ENCODE measurements around the gene DNM2.

Gene DNM2

GRCh38 chr19:10683582-10683981 is 34.3 kb upstream of the DNM2 start:
- peaks cover 30 to 100% (median 89%) of the 10 kb centered on the region in 4 experiments for H3K36me3 ChIP-seq (ENCODE audit: control insufficient read depth in 4 of 4, insufficient read depth in 4 of 4, low read length in 3 of 4)
- H3K9me3 ChIP-seq (ENCODE audit: control extremely low read depth in 1 of 5, control insufficient read depth in 4 of 5, insufficient read depth in 2 of 5, low read depth in 1 of 5, low read length in 4 of 5), result no peaks in the 10 kb centered on the region
- no peaks in the 10 kb centered on the region for H3K4me1 ChIP-seq (ENCODE audit: control extremely low read depth in 1 of 4, control insufficient read depth in 4 of 4, insufficient read depth in 4 of 4, low read length in 3 of 4)
- H3K27ac ChIP-seq (ENCODE audit: insufficient read depth in 1 of 2, low read depth in 1 of 2, low read length in 2 of 2, poor library complexity in 1 of 2, severe bottlenecking in 2 of 2), result no peak overlapping the region
- ChIA-PET POLR2A (no interaction called here), CTCF (interaction anchor here (1.0 to 1.5 kb wide), 2 partner anchors 11 to 12 kb away, joined by 3 to 4 read pairs; no protein-coding TSS in a partner anchor)
- H3K4me3 ChIP-seq (ENCODE audit: control insufficient read depth in 1 of 7, extremely low read depth in 1 of 7, insufficient read depth in 4 of 7, low read depth in 2 of 7, low read length in 6 of 7), result no peak overlapping the region
- DNase-seq, result no peak
- WGBS (ENCODE audit: insufficient coverage), result 97% methylated on average over 21 of the region's 21 CpGs
- H3K27me3 ChIP-seq (replicated peaks in 2 of 5; ENCODE audit: control insufficient read depth in 4 of 5, insufficient read depth in 5 of 5, low read length in 4 of 5), result no peaks in the 10 kb centered on the region

- CTCF ChIA-PET, result interaction anchor here (1.5 kb wide), 1 partner anchor 104 kb away, joined by 3 read pairs; no protein-coding TSS in a partner anchor
- Histone ChIP-seq H3K9me3 (ENCODE audit: control extremely low read depth in 1 of 5, control insufficient read depth in 4 of 5, insufficient read depth in 2 of 5, low read depth in 1 of 5, low read length in 4 of 5) (no peaks in the 10 kb centered on the region), H3K27ac (ENCODE audit: insufficient read depth in 1 of 2, low read depth in 1 of 2, low read length in 2 of 2, poor library complexity in 1 of 2, severe bottlenecking in 2 of 2) (no peak overlapping the region), H3K4me3 (ENCODE audit: control insufficient read depth in 1 of 7, extremely low read depth in 1 of 7, insufficient read depth in 4 of 7, low read depth in 2 of 7, low read length in 6 of 7) (no peak overlapping the region), H3K36me3 (ENCODE audit: control insufficient read depth in 4 of 4, insufficient read depth in 4 of 4, low read length in 3 of 4) (peaks cover 37 to 100% (median 89%) of the 10 kb centered on the region in 4 experiments), H3K27me3 (replicated peaks in 2 of 5; ENCODE audit: control insufficient read depth in 4 of 5, insufficient read depth in 5 of 5, low read length in 4 of 5) (no peaks in the 10 kb centered on the region), H3K4me1 (ENCODE audit: control extremely low read depth in 1 of 4, control insufficient read depth in 4 of 4, insufficient read depth in 4 of 4, low read length in 3 of 4) (no peaks in the 10 kb centered on the region)
- WGBS (ENCODE audit: insufficient coverage), result 100% methylated on average over 5 of the region's 5 CpGs
- DNase-seq, result no peak
- POLR2A ChIA-PET, result no interaction called here
Observed at GRCh38 chr19:10685210-10685609, 32.7 kb upstream of the DNM2 start.

- H3K27ac ChIP-seq (ENCODE audit: insufficient read depth in 1 of 2, low read depth in 1 of 2, low read length in 2 of 2, poor library complexity in 1 of 2, severe bottlenecking in 2 of 2), result no peak overlapping the region
- DNase-seq, result no peak
- H3K36me3 ChIP-seq (ENCODE audit: control insufficient read depth in 4 of 4, insufficient read depth in 4 of 4, low read length in 3 of 4), result peaks cover 32 to 100% (median 89%) of the 10 kb centered on the region in 4 experiments
- no peaks in the 10 kb centered on the region for H3K4me1 ChIP-seq (ENCODE audit: control extremely low read depth in 1 of 4, control insufficient read depth in 4 of 4, insufficient read depth in 4 of 4, low read length in 3 of 4)
- ChIA-PET CTCF (interaction anchor here (1.1 to 2.2 kb wide), 5 partner anchors 9 to 42 kb away, joined by 3 to 7 read pairs (median 5); no protein-coding TSS in a partner anchor), POLR2A (interaction anchor here (0.9 kb wide), 1 partner anchor 18 kb away, joined by 3 read pairs; no protein-coding TSS in a partner anchor)
- no peaks in the 10 kb centered on the region for H3K9me3 ChIP-seq (ENCODE audit: control extremely low read depth in 1 of 5, control insufficient read depth in 4 of 5, insufficient read depth in 2 of 5, low read depth in 1 of 5, low read length in 4 of 5)
- H3K4me3 ChIP-seq (ENCODE audit: control insufficient read depth in 1 of 7, extremely low read depth in 1 of 7, insufficient read depth in 4 of 7, low read depth in 2 of 7, low read length in 6 of 7), result no peak overlapping the region
- 100% methylated on average over 9 of the region's 10 CpGs for WGBS (ENCODE audit: insufficient coverage)
- H3K27me3 ChIP-seq (replicated peaks in 2 of 5; ENCODE audit: control insufficient read depth in 4 of 5, insufficient read depth in 5 of 5, low read length in 4 of 5), result no peaks in the 10 kb centered on the region
Observed at GRCh38 chr19:10686193-10686592, 31.7 kb upstream of the DNM2 start.

- DNase-seq, result no peak
- no peak overlapping the region for H3K27ac ChIP-seq (ENCODE audit: insufficient read depth in 1 of 2, low read depth in 1 of 2, low read length in 2 of 2, poor library complexity in 1 of 2, severe bottlenecking in 2 of 2)
- H3K27me3 ChIP-seq (replicated peaks in 2 of 5; ENCODE audit: control insufficient read depth in 4 of 5, insufficient read depth in 5 of 5, low read length in 4 of 5), result no peaks in the 10 kb centered on the region
- ChIA-PET CTCF (interaction anchor here (1.1 to 2.2 kb wide), 5 partner anchors 8 to 43 kb away, joined by 3 to 7 read pairs (median 5); no protein-coding TSS in a partner anchor), POLR2A (interaction anchor here (0.6 to 0.9 kb wide), 2 partner anchors 19 to 24 kb away, joined by 3 to 5 read pairs; no protein-coding TSS in a partner anchor)
- no peaks in the 10 kb centered on the region for H3K4me1 ChIP-seq (ENCODE audit: control extremely low read depth in 1 of 4, control insufficient read depth in 4 of 4, insufficient read depth in 4 of 4, low read length in 3 of 4)
- H3K4me3 ChIP-seq (ENCODE audit: control insufficient read depth in 1 of 7, extremely low read depth in 1 of 7, insufficient read depth in 4 of 7, low read depth in 2 of 7, low read length in 6 of 7), result no peak overlapping the region
- peaks cover 29 to 100% (median 88%) of the 10 kb centered on the region in 4 experiments for H3K36me3 ChIP-seq (ENCODE audit: control insufficient read depth in 4 of 4, insufficient read depth in 4 of 4, low read length in 3 of 4)
- WGBS (ENCODE audit: insufficient coverage), result 96% methylated on average over 19 of the region's 31 CpGs
- H3K9me3 ChIP-seq (ENCODE audit: control extremely low read depth in 1 of 5, control insufficient read depth in 4 of 5, insufficient read depth in 2 of 5, low read depth in 1 of 5, low read length in 4 of 5), result no peaks in the 10 kb centered on the region
Observed at GRCh38 chr19:10686661-10687517, 31.0 kb upstream of the DNM2 start.

- no peaks in the 10 kb centered on the region for H3K27me3 ChIP-seq (replicated peaks in 2 of 5; ENCODE audit: control insufficient read depth in 4 of 5, insufficient read depth in 5 of 5, low read length in 4 of 5)
- 92% methylated on average over 18 of the region's 25 CpGs for WGBS (ENCODE audit: insufficient coverage)
- H3K27ac ChIP-seq (ENCODE audit: insufficient read depth in 1 of 2, low read depth in 1 of 2, low read length in 2 of 2, poor library complexity in 1 of 2, severe bottlenecking in 2 of 2), result no peak overlapping the region
- no peaks in the 10 kb centered on the region for H3K9me3 ChIP-seq (ENCODE audit: control extremely low read depth in 1 of 5, control insufficient read depth in 4 of 5, insufficient read depth in 2 of 5, low read depth in 1 of 5, low read length in 4 of 5)
- CTCF ChIA-PET, result interaction anchor here (0.9 to 2.2 kb wide), 3 partner anchors 10 to 14 kb away, joined by 3 to 7 read pairs (median 5); no protein-coding TSS in a partner anchor
- DNase-seq, result no peak
- no peaks in the 10 kb centered on the region for H3K4me1 ChIP-seq (ENCODE audit: control extremely low read depth in 1 of 4, control insufficient read depth in 4 of 4, insufficient read depth in 4 of 4, low read length in 3 of 4)
- no peak overlapping the region for H3K4me3 ChIP-seq (ENCODE audit: control insufficient read depth in 1 of 7, extremely low read depth in 1 of 7, insufficient read depth in 4 of 7, low read depth in 2 of 7, low read length in 6 of 7)
- peaks cover 24 to 100% (median 85%) of the 10 kb centered on the region in 4 experiments for H3K36me3 ChIP-seq (ENCODE audit: control insufficient read depth in 4 of 4, insufficient read depth in 4 of 4, low read length in 3 of 4)
- POLR2A ChIA-PET, result interaction anchor here (0.6 kb wide), 1 partner anchor 23 kb away, joined by 5 read pairs; no protein-coding TSS in a partner anchor
Observed at GRCh38 chr19:10687518-10688288, 30.2 kb upstream of the DNM2 start.

- peaks cover 20 to 92% (median 79%) of the 10 kb centered on the region in 4 experiments for H3K36me3 ChIP-seq (ENCODE audit: control insufficient read depth in 4 of 4, insufficient read depth in 4 of 4, low read length in 3 of 4)
- no peak for DNase-seq
- H3K4me1 ChIP-seq (ENCODE audit: control extremely low read depth in 1 of 4, control insufficient read depth in 4 of 4, insufficient read depth in 4 of 4, low read length in 3 of 4), result no peaks in the 10 kb centered on the region
- no peaks in the 10 kb centered on the region for H3K9me3 ChIP-seq (ENCODE audit: control extremely low read depth in 1 of 5, control insufficient read depth in 4 of 5, insufficient read depth in 2 of 5, low read depth in 1 of 5, low read length in 4 of 5)
- H3K4me3 ChIP-seq (ENCODE audit: control insufficient read depth in 1 of 7, extremely low read depth in 1 of 7, insufficient read depth in 4 of 7, low read depth in 2 of 7, low read length in 6 of 7), result no peak overlapping the region
- ChIA-PET CTCF (interaction anchor here (0.9 to 1.0 kb wide), 2 partner anchors 11 to 19 kb away, joined by 3 read pairs; no protein-coding TSS in a partner anchor), POLR2A (no interaction called here)
- no peaks in the 10 kb centered on the region for H3K27me3 ChIP-seq (replicated peaks in 2 of 5; ENCODE audit: control insufficient read depth in 4 of 5, insufficient read depth in 5 of 5, low read length in 4 of 5)
- 97% methylated on average over 23 of the region's 27 CpGs for WGBS (ENCODE audit: insufficient coverage)
- no peak overlapping the region for H3K27ac ChIP-seq (ENCODE audit: insufficient read depth in 1 of 2, low read depth in 1 of 2, low read length in 2 of 2, poor library complexity in 1 of 2, severe bottlenecking in 2 of 2)
Observed at GRCh38 chr19:10688545-10689280, 29.2 kb upstream of the DNM2 start.
